Measurements from ENCODE around the gene CNTNAP2.
"Not testable (repeated sequence)": the region's sequence is repeated elsewhere in the genome, so short reads cannot be mapped to it uniquely, and the experiment has no call there.

The CNTNAP2 gene

DNA sequence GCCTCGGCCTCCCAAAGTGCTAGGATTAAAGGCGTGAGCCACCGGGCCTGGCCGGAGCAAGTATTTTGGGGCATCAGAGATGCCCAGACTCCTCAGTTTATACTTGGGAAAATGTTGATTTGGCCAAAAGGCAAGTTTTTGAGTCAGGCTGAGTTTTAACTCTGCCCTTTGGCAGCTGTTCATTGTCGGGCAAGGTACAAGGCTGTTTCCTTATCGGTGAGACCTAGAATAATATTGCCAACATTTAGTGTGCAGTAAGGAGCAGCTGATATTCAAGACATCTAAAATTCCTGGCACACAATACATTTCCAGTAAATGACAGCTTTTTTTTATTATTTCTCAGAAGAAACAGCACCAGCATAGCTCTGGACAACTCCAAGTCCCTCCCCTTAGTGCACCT lies 2326.3 kb downstream of the CNTNAP2 start:
- no peak for DNase-seq (ENCODE audit: low read depth)

DNA sequence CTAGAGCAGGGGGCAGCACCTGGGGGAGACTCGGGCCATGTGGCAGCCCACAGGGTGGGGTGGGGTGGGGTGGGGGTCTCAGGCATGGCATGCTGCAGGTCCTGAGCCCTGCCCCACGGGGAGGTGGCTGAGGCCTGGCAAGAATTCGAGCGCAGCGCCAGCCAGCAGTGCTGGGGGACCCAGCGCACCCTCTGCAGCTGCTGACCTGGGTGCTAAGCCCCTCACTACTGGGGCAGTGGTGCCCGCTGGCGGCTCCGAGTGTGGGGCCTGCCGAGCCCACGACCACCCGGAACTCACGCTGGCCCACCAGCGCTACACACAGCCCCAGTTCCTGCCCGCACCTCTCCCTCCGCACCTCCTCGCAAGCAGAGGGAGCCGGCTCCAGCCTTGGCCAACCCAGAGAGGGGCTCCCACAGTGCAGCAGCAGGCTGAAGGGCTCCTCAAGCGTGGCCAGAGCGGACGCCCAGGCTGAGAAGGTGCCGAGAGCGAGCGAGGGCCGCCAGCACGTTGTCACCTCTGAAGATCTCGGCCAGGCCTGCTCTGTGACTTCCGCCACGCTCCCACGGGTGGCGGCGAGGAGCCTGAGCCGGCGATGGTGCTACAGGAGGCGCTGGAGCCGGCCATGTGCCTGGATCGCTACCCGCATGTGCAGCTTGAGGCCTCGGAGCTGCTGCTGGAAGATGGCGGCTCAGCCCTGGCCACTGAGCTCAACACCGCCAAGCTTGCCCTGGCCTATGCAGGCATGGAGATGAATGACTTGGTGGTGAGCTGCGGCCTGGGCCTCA lies 2328.9 kb downstream of the CNTNAP2 start:
- DNase-seq (ENCODE audit: low read depth), result no peak

DNA sequence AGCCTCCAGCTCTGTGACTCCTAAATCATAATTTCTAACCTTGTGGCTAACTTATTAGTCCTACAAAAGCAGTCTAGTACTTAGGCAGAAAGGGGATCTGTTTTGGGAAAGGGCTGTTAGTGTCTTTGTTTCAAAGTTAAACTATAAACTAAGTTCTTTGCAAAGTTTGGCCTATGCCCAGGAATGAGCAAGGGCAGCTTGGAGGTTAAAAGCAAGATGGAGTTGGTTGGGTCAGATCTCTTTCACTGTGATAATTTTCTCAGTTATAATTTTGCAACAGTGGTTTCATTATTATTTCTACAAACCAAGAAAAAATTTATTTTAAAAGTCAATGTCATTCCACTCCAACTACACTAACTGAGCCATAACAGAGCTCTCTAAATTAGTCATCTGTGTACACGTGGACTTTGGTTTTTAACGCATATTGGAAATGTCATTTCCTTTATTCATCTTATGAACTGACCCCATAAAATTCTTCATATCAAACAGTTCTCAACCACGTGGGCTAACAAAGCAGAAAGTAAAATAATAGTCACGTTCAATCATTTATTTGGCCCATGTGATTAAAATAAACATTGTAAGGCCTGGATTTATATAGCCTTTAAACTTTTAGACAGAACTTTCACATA lies 2330.7 kb downstream of the CNTNAP2 start:
- no peak for DNase-seq (ENCODE audit: low read depth)

GRCh38 chr7:148451526-148451925 lies 2334.9 kb downstream of the CNTNAP2 start:
- DNase-seq (ENCODE audit: low read depth), result not testable (repeated sequence)

GRCh38 chr7:148456351-148456750 lies 2339.8 kb downstream of the CNTNAP2 start:
- DNase-seq (ENCODE audit: low read depth), result no peak

DNA sequence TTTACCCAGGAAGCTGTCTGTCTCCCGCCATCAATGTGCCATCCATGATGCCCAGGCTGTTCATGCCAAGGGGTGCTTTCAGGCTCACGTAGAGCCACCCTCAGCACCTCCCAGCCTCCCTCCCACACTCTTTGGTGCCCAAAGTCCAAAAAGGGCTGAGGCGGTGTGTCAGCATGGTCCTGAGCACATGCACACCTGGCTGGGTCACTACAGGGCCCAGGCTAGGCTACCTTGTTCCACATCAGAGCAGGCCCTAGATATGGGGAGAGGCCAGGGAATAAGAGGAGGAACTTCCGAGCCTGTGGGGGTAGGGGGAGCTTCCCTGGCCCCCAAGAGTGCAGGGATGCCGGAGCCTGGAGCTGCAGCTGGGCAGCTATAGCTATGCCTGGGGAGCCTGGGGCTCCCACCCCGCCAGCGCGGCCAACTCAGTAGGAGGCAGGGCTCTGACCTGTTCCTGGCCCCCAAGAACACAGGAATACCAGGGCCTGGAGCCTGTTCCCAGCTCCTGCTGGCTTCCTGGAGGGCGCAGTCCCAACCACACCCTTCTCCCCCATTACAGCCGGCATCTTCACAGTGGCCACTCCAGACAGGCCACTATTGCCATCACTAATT lies 2340.8 kb downstream of the CNTNAP2 start:
- DNase-seq (ENCODE audit: low read depth), result no peak

- no peak for DNase-seq (ENCODE audit: low read depth)
These were observed 2341.7 kb downstream of the CNTNAP2 start for GRCh38 chr7:148458263-148458662.

DNA sequence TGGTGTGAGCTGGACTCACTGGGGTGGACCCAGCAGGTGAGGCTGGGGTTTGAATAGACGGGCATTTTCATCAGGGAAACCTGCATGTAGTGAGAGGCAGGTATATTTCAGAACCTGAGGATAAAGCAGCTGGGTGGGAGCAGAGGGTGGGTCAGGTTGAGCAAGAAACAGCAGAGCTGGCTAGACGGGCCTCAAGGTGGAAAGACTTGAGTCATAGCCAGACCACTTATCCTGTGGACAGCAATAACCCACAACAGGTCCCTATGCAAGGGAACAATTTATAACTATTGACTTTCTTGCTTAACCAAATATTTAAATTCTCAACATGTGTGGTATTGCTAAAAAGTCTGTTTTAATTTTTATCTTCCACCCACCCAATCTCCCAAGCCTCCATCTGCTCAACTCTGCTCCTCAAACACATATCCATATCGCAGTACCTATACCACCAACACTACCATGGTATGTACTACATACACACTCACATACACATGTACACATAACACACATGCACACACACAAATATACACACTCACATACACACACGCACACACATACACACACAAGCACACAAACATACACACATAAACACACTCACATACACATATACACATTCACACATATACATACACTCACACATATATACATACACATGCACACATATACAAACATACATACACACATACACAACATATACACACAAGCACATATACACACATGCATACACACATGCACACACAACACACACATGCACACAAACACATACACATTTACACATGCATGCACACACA lies 2345.0 kb downstream of the CNTNAP2 start:
- DNase-seq (ENCODE audit: low read depth), result no peak

- DNase-seq (ENCODE audit: low read depth), result not testable (repeated sequence)
These were observed 2346.2 kb downstream of the CNTNAP2 start for GRCh38 chr7:148462774-148463173.

DNA sequence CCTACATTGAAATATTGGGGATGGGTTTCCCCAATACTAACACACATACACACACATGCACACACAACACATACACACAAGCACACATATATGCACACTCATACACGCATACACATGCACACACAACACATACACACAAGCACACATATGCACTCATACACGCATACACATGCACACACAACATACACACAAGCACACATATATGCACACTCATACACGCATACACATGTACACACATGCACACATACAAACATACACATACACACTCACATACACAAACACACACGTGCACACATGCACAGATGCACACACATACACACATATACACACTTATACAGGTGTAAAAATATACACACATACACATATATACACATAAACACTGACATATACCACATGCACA lies 2346.6 kb downstream of the CNTNAP2 start:
- DNase-seq (ENCODE audit: low read depth), result no peak

GRCh38 chr7:148464947-148465346 lies 2348.3 kb downstream of the CNTNAP2 start:
- DNase-seq (ENCODE audit: low read depth), result no peak

GRCh38 chr7:148465441-148465840 lies 2348.8 kb downstream of the CNTNAP2 start:
- not testable (repeated sequence) for DNase-seq (ENCODE audit: low read depth)

DNA sequence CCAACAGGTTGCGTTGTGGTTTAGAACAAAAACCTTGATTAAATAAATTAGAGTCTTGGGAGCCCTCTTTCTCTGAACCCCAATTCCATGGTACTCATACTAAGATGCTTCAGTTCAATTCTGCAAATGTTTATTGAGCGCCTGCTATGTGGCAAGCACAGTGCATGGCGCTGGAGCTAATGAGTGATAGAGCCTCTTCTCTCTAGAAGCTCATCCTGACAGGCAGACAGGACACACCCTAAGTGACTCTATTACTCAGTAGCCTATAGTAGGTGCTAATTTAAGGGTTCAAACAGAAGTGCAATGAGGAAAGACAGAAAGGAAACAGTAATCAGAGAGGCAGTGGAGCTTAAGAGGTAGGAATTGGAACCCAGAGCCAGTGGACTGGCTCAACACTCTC lies 2349.5 kb downstream of the CNTNAP2 start:
- DNase-seq (ENCODE audit: low read depth), result no peak

- no peak for DNase-seq (ENCODE audit: low read depth)
These were observed 2352.1 kb downstream of the CNTNAP2 start for GRCh38 chr7:148468700-148469098.
